HG02840 (cell line): Measurements from ENCODE around the gene KLHDC8B.

Experiments used
- ATAC-seq: cut with Tn5 transposase; IDR thresholded peaks from one replicate; pipeline ENCODE4 v1.9.1; 2021; ENCODE audit warnings: mild to moderate bottlenecking, moderate library complexity, moderate number of reproducible peaks; ENCODE audit not compliant: unreplicated experiment, low FRiP score

Gene KLHDC8B

DNA sequence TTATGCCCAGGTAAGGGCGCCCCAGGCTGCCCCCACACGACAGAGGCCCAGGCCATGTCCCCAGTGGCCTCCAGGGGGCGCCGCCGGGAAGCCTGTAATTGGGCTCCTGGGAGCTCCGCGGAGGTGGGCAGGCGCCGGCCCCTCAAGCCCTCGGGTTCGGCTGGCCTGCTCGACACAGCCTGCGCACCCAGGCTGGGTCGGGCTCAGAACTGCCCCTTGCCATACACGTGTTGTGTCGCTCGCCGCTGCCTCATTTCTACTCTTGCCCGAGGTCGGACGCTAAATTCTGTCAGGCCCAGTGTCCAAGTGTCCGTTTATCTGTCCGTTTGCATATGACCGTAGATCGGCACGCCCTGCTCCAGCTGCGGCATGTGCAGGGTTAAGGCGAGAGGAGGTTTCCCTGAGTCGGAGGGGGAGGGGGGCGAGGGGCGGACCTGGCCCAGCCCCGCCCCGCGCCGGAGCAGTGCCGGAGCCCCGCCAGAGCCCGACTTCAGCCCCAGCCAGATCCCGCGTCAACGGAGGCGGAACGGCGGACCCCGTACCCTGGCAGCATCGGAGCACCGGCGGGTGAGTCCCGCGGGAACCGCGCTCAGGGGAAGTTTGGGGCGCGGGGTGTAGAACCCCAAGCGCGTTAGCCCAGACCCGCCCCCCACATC is at the start of gene KLHDC8B:
Gene KLHDC8B (plus strand): TSS at position 480 of the 656 bp plus-strand sequence. CDS start 1,172 bp downstream, outside the sequence.
- no peak for ATAC-seq

- no peak for ATAC-seq
These were observed 49.4 kb upstream of the KLHDC8B start for GRCh38 chr3:49122022-49122421.

DNA sequence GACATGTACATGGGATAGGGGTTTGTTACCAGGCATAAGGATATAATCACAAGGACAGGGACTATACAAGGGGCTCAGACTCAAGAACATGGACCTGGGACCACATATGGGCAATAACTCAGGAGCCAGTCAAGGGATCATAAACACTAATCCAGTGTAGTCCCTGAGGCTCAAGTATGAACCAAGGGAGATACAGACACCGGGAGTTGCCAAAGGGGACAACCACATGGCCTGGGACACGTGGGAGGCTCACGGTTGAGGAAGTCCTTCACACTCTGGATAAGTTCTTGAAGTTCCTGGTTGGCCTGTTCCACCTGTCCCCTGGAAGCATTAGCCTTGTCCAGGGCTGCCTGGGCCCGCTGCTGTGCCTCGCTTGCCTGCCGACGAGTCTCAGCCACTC is 48.9 kb upstream of the KLHDC8B start:
- no peak for ATAC-seq

- ATAC-seq = no peak
These were observed 48.4 kb upstream of the KLHDC8B start for GRCh38 chr3:49122886-49123545.

GRCh38 chr3:49123687-49124086 is 47.7 kb upstream of the KLHDC8B start:
- no peak for ATAC-seq

DNA sequence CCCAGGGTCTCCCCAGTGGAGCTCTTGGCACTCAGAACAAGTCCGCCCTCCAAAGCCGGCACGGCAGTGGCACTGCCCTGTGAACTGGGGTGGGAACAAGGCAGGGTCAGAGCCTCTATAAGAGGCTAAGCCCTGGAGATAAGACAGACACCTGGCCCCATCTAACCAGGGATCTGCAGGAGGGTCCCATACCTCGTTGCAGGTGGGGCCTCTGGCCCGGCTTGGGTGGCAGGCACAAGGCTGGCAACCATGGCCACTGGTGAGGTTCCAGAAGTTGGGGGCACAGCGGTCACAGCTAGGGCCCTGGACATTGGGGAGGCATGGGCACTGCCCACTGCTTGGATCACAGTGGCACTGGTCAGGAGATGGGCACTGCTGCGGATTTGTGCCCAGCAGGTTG is 47.2 kb upstream of the KLHDC8B start:
- no peak for ATAC-seq

DNA sequence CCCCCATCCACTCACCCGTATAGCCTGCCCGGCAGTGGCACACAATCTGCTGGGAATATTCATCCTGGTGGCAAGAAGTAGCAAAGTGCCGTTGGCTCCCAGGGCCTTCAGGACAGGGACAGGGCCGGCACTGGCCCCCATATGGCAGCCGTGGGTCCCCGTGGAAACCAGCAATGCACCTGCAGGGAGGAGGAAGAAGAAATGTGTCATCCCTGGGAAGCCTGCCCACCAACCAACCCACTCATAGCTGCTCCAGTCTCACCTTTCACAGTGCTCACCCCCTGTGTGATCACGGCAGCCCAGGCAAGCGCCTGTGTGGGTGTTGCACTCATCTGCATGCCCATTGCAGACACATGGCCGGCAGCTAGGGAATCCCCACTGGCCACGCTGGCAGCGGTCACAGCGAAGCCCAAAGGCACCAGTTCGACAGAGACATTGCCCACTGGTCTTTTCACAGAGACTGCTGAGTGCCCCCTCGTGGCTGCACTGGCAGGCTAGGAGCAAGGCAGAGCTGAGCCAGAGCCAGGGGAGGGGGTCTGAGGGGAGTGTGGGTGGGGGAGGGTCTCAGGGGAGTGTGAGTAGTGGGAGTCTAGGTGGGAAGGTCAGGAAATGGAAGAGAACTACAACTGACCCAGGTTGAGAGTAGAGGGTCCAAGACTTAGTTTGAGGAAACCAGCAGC is 46.3 kb upstream of the KLHDC8B start:
- ATAC-seq = no peak

DNA sequence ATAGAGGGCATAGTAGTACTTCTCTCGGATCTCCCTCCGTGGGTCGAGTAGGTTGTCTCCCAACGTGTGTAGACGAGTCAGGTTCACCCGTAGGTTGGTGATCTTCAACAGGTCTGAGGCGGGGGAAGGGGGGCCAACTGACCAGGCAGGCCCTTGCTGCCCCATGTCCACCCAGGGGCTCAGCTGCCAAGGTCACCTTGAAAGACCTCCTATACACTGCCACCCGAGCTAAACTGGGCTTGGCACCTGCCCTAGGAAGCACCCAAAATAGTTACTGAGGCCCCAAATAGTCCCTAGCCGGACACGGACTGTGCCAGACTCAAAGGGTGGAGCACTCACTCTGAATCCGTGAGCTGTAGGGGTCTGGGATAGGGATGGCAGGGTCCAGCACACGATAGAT is 40.4 kb upstream of the KLHDC8B start:
- ATAC-seq = no peak

DNA sequence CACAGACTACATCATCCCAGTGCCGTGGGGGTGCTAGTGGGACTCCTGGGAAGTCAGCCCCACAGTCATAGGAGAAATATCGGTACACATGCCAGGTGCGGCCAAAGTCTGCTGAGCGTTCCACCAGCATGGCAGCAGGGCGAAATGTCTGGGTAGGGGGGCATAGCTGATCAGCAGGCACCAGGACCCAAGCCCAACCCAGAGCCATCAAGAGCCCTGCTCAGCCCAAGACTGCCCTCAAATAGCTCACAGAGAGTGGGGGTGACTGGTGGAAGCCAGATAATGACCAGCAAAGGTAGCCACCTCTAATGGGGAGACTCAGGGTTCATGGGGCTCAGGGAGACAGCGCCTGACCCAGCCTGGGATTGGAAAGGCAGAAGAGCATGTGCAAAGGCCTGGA is 39.8 kb upstream of the KLHDC8B start:
- ATAC-seq = no peak

GRCh38 chr3:49132073-49132436 is 39.3 kb upstream of the KLHDC8B start:
- no peak for ATAC-seq

DNA sequence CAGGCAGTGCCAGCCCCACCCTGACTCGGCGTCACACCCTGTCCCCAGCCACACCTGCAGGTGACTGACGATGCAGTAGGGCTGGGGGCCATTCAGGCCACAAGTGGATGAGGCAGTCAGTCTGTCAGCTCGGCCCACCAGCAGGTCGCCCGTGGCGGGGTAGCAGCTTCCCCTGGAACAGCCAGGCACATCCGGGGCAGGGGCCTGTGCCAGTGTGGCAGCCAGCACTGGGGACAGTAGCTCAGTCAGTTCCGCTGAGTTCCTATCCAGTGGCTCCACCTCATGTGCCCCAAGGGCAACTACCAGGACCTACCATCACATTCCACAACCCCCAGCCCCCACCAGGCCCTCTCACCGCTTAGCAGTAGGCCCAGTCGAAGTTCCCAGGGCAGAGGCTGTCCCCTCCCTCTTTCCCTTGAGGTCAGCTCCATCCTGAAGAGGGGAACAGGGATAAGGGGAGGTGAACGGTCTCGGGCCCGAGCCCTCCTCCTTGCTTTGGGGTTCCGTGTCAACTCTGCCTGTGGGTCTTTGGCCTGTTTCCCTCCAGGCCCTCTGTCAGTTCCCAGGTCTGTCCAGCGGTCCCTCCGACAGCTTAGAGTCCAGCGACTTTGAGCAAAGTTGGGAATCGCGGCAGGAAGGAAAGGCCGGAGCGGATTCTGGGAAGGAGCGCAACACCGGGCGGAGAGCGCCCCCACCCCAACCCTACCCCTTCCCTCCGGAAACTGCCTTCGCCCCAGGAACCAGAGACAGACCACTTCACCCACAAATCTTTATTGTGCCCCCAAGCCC is 38.8 kb upstream of the KLHDC8B start, which contains the start of gene LAMB2:
Gene LAMB2 (minus strand): TSS at position 614 of the 789 bp plus-strand sequence. CDS start 183 bp downstream, at position 431.
- no peak for ATAC-seq

- no peak for ATAC-seq
These were observed 38.0 kb upstream of the KLHDC8B start for GRCh38 chr3:49133226-49133951.

GRCh38 chr3:49134471-49135265 is 36.7 kb upstream of the KLHDC8B start:
- no peak for ATAC-seq

GRCh38 chr3:49135499-49135898 is 35.9 kb upstream of the KLHDC8B start:
- ATAC-seq = no peak

DNA sequence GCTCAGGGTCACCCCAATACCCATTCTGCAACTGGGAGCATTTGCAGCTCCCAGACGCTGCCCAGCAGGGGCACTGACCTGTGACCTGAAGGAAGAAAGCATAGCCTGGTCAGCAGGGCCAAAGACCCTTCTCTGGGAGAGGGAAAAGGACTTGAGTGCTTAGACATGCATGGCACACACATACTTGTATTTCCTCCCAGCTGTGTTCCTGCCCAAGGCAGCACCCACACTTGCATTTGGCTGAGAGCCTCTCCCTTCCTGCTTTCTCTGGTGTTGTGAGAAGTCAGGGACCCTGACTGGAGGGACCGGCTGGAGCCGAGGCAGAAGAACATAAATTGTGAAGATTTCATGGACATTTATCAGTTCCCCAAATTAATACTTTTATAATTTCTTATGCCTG is 31.3 kb upstream of the KLHDC8B start:
- ATAC-seq = no peak

GRCh38 chr3:49148159-49148558 is 23.2 kb upstream of the KLHDC8B start:
- ATAC-seq = no peak

GRCh38 chr3:49151610-49152009 is 19.8 kb upstream of the KLHDC8B start:
- ATAC-seq = no peak

DNA sequence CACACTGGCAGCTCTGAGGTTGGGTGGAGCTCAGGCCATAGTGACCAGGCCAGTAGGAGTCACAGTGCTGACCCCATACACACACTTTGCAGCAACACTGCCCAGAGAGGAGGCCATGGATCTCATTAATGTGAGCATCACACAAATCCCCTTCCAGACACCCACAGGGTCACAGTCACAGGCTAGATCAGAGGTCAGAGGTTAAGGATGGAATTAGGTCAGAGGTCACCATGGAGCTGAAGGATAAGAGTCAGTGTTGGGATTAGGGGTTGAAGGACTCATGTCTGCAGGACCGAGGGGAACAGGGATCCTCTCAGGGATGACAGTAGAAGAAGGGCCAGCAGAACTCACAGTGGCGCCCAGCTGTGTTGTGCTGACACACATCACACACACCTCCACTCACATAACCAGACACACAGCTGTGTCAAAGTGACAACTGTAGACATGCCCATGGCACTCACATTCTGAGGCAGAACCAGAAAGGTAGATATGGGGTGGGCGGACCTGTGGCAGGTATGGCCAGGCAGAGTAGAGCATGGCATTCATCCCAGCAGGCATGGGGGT is 18.0 kb upstream of the KLHDC8B start:
- ATAC-seq = no peak

DNA sequence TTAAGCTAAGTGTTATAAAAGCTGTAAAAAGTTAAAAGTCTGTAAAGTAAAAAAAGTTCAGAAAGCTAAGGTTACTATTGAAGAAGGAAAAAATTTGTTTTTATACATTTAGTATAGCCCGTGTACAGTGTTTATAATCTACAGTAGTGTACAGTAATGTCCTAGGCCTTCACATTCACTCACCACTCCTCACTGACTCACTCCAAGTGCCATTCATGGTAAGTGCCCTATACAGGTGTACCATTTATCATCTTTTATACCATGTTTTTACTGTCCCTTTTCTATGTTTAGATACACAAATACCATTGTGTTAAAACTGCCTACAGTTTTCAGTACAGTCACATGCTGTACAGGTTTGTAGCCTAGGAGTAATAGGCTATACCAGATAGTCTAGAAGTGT is 14.1 kb upstream of the KLHDC8B start:
- ATAC-seq = no peak
